ENCODE data around the gene DNAH6. TPM values are rescaled to one million over a fixed set of nuclear protein-coding genes. Genes with fewer than 3 reads are reported as not detected.

DNAH6 gene
- total and polyA plus RNA-seq, 10 of the 15 experiments (the other 5 are each of a cell fraction or from before 2014, with no cell fraction given): 0.07 to 1.0 (median 0.29) TPM

DNA sequence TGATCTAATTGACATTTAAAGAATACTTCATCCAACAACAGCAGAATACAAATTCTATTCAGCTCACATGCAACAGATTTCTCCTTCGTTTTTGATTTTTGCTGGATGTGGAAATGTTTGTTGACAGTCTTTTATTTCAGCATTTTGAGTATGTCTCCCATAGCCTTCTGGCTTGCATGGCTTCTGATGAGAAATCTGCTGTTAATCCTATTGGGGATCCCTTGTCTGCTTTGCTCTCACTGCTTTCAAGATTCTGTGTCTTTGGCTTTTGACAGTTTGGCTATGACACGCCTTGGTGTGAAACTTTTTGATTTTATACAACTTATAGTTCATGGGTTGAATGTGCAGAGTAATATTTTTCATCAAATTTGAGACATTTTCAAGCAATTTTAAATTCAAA lies 319.9 kb downstream of the DNAH6 start:
- in situ Hi-C loops (cut with MboI): no loop called here
- no peak for DNase-seq (ENCODE audit: low read depth, low spot score)
- Histone ChIP-seq H3K4me3 (no peak overlapping the region), H3K27me3 (replicated peaks in 1 of 2; ENCODE audit: control insufficient read depth in 2 of 2, insufficient read depth in 2 of 2, low read length in 1 of 2) (no peaks in the 10 kb centered on the region), H3K36me3 (ENCODE audit: control insufficient read depth in 2 of 2, insufficient read depth in 2 of 2, low read length in 1 of 2) (no peaks in the 10 kb centered on the region), H3K9me3 (replicated peaks; ENCODE audit: control insufficient read depth, insufficient read depth, low read length) (peaks cover 3% of the 10 kb centered on the region; the same call in 2 of the 3 replicates), H3K27ac (ENCODE audit: control insufficient read depth, insufficient read depth) (no peak overlapping the region), H4K20me1 (ENCODE audit: control insufficient read depth, insufficient read depth) (no peaks in the 10 kb centered on the region), H3K79me2 (ENCODE audit: control insufficient read depth, insufficient read depth, low read length) (no peaks in the 10 kb centered on the region), H3K4me1 (ENCODE audit: control insufficient read depth, insufficient read depth, low read length) (peaks cover 6% of the 10 kb centered on the region), H2AFZ (ENCODE audit: control insufficient read depth, low read depth, low read length) (no peak overlapping the region), H3K9ac (ENCODE audit: control insufficient read depth, insufficient read depth, low read length) (no peak overlapping the region), H3K4me2 (ENCODE audit: control insufficient read depth, insufficient read depth) (no peak overlapping the region)
- ChIA-PET CTCF (no interaction called here), SMC1A (ENCODE audit: uncharacterized antibody, unreplicated experiment) (interaction anchor here (1.0 kb wide), 1 partner anchor 15 kb away, joined by 3 read pairs; no protein-coding TSS in a partner anchor), POLR2A (interaction anchor here (0.7 kb wide), 1 partner anchor 232 kb away, joined by 3 read pairs; no protein-coding TSS in a partner anchor), RAD21 (ENCODE audit: unreplicated experiment) (no interaction called here)
- 3% methylated on average over 2 of the region's 2 CpGs for WGBS (ENCODE audit: insufficient coverage, insufficient replicate concordance, low lambda C conversion rate, missing lambda C conversion rate)
- intact Hi-C loops (cut with micrococcal nuclease; ENCODE audit: unreplicated experiment): no loop called here
- BruUV-seq (replicated peaks): no TSS peak
- no peak for ATAC-seq
- TF ChIP-seq POLR2AphosphoS5 (IDR thresholded peaks at IDR 0.05; ENCODE audit: low read length): no peak
- TF ChIP-seq CBX5 (IDR thresholded peaks at IDR 0.05; ENCODE audit: low read depth): peak; percentile 52; the same call in 1 of the 2 replicates
- no peak for FAIRE-seq

DNA sequence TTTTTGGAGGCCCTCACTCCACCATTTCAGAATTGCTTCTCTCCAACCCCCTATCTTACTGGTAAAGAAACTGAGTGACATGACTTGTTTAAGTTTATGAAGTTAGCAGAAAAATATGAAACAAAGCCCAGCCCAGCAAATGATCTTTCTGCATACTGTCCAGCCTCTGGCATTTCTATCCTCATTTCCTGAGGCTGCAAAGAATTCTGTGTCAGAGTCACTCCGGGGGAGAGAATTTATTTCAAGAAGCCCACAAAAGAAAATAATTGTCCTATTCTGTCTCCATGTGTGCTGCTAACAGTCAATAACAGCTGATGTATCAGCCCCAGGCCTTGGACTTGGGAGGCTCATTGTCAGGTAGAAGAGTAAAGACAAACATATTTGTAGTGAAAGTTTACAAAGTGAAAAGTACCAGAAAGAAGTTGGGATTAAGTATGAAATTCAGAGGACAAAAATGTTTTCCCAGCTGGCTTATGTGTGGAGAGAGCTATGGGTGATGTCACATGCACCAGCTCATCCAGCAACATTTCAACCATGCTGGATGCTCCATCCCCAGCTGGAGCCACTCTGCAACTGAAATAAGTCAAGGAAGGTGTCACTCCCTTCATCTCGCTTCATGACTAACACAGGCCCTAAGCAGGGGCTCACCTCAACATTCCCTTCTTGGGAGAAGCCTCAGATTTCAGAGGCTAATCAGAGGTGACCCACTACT lies 322.3 kb downstream of the DNAH6 start:
- ATAC-seq (no peak), FAIRE-seq (no peak), DNase-seq (ENCODE audit: low read depth, low spot score) (no peak)
- Histone ChIP-seq H3K4me1 (ENCODE audit: control insufficient read depth, insufficient read depth, low read length) (no peaks in the 10 kb centered on the region), H3K4me3 (no peak overlapping the region), H3K9me3 (replicated peaks; ENCODE audit: control insufficient read depth, insufficient read depth, low read length) (peaks cover 3% of the 10 kb centered on the region; the same call in 2 of the 3 replicates), H3K4me2 (ENCODE audit: control insufficient read depth, insufficient read depth) (no peak overlapping the region), H3K9ac (ENCODE audit: control insufficient read depth, insufficient read depth, low read length) (no peak overlapping the region), H4K20me1 (ENCODE audit: control insufficient read depth, insufficient read depth) (no peaks in the 10 kb centered on the region), H2AFZ (ENCODE audit: control insufficient read depth, low read depth, low read length) (no peak overlapping the region), H3K27ac (ENCODE audit: control insufficient read depth, insufficient read depth) (no peak overlapping the region), H3K27me3 (replicated peaks in 1 of 2; ENCODE audit: control insufficient read depth in 2 of 2, insufficient read depth in 2 of 2, low read length in 1 of 2) (no peaks in the 10 kb centered on the region), H3K79me2 (ENCODE audit: control insufficient read depth, insufficient read depth, low read length) (no peaks in the 10 kb centered on the region), H3K36me3 (ENCODE audit: control insufficient read depth in 2 of 2, insufficient read depth in 2 of 2, low read length in 1 of 2) (no peaks in the 10 kb centered on the region)
- in situ Hi-C loops (cut with MboI): no loop called here
- ChIA-PET RAD21 (ENCODE audit: unreplicated experiment) (interaction anchor here (1.0 to 1.8 kb wide), 2 partner anchors 18 to 87 kb away, joined by 3 to 4 read pairs; no protein-coding TSS in a partner anchor), SMC1A (ENCODE audit: uncharacterized antibody, unreplicated experiment) (interaction anchor here (0.7 to 1.4 kb wide), 3 partner anchors 20 to 97 kb away, joined by 3 read pairs; no protein-coding TSS in a partner anchor), CTCF (interaction anchor here (0.6 to 1.9 kb wide), 4 partner anchors 8 to 87 kb away, joined by 3 to 6 read pairs (median 4); no protein-coding TSS in a partner anchor), POLR2A (no interaction called here)
- no TSS peak for BruUV-seq (replicated peaks)
- 55% methylated on average over 2 of the region's 2 CpGs for WGBS (ENCODE audit: insufficient coverage, insufficient replicate concordance, low lambda C conversion rate, missing lambda C conversion rate)
- intact Hi-C loops (cut with micrococcal nuclease; ENCODE audit: unreplicated experiment): no loop called here
- TF ChIP-seq BHLHE40 (IDR thresholded peaks at IDR 0.05; ENCODE audit: borderline replicate concordance in 1 of 2, low read depth in 2 of 2, low read length in 1 of 2) (no peak), NRF1 (conservative IDR thresholded peaks at IDR 0.05; ENCODE audit: low read depth, low read length) (no peak), POLR2AphosphoS5 (IDR thresholded peaks at IDR 0.05; ENCODE audit: low read length) (no peak), SREBF2 (IDR thresholded peaks at IDR 0.05; ENCODE audit: low read length) (no peak), SUPT20H (IDR thresholded peaks at IDR 0.05; ENCODE audit: borderline replicate concordance, control insufficient read depth, low read depth, low read length) (no peak), FOXM1 (IDR thresholded peaks at IDR 0.05; ENCODE audit: low read depth, low read length) (no peak)
- TF ChIP-seq, protein P1, sequence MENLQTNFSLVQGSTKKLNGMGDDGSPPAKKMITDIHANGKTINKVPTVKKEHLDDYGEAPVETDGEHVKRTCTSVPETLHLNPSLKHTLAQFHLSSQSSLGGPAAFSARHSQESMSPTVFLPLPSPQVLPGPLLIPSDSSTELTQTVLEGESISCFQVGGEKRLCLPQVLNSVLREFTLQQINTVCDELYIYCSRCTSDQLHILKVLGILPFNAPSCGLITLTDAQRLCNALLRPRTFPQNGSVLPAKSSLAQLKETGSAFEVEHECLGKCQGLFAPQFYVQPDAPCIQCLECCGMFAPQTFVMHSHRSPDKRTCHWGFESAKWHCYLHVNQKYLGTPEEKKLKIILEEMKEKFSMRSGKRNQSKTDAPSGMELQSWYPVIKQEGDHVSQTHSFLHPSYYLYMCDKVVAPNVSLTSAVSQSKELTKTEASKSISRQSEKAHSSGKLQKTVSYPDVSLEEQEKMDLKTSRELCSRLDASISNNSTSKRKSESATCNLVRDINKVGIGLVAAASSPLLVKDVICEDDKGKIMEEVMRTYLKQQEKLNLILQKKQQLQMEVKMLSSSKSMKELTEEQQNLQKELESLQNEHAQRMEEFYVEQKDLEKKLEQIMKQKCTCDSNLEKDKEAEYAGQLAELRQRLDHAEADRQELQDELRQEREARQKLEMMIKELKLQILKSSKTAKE (IDR thresholded peaks at IDR 0.05; ENCODE audit: low read depth, poor library complexity, severe bottlenecking): no peak
- TF ChIP-seq, protein P2, sequence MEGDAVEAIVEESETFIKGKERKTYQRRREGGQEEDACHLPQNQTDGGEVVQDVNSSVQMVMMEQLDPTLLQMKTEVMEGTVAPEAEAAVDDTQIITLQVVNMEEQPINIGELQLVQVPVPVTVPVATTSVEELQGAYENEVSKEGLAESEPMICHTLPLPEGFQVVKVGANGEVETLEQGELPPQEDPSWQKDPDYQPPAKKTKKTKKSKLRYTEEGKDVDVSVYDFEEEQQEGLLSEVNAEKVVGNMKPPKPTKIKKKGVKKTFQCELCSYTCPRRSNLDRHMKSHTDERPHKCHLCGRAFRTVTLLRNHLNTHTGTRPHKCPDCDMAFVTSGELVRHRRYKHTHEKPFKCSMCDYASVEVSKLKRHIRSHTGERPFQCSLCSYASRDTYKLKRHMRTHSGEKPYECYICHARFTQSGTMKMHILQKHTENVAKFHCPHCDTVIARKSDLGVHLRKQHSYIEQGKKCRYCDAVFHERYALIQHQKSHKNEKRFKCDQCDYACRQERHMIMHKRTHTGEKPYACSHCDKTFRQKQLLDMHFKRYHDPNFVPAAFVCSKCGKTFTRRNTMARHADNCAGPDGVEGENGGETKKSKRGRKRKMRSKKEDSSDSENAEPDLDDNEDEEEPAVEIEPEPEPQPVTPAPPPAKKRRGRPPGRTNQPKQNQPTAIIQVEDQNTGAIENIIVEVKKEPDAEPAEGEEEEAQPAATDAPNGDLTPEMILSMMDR (IDR thresholded peaks at IDR 0.05 in 2 of 3, conservative IDR thresholded peaks at IDR 0.05 in 1 of 3; ENCODE audit: control insufficient read depth in 2 of 3, extremely low read depth in 1 of 3, insufficient read depth in 1 of 3, low read depth in 3 of 3, low read length in 3 of 3): no peak
- TF ChIP-seq, protein P3, sequence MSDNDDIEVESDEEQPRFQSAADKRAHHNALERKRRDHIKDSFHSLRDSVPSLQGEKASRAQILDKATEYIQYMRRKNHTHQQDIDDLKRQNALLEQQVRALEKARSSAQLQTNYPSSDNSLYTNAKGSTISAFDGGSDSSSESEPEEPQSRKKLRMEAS (IDR thresholded peaks at IDR 0.05; ENCODE audit: low read depth, low read length): no peak

Data from GM12878 (cell line).